SU-DHL-6 (cell line): ENCODE measurements around the gene HTR5A.

Experiments used
- CTCF ChIP-seq: fragments of 200-600 bp; sonication (generic); IDR thresholded peaks from one replicate; pipeline ENCODE4 v1.5.1; 2017; ENCODE audit warnings: antibody characterized with exemption, mild to moderate bottlenecking, low read length, moderate library complexity; ENCODE audit not compliant: insufficient read depth, poor library complexity, severe bottlenecking
- EZH2phosphoT487 ChIP-seq: fragments of 200-600 bp; sonication (generic), shearing (Covaris generic); conservative IDR thresholded peaks from 2 replicates; pipeline ENCODE4 v1.6.1; 2018; ENCODE audit warnings: mild to moderate bottlenecking, antibody characterized with exemption, low read length, moderate library complexity, mixed read lengths

- TF ChIP-seq CTCF = no peak
- no peak for TF ChIP-seq EZH2phosphoT487
These were observed 10.4 kb upstream of the HTR5A start for GRCh38 chr7:155059703-155060102.
